GM12878 (cell line): ENCODE data around the gene DEFB123. TPM values are rescaled to one million over a fixed set of nuclear protein-coding genes. Genes with fewer than 3 reads are reported as not detected.

Experiments
- ATAC-seq: fragments of 200-7000 bp; cut with Tn5 transposase; 3 replicates; pipeline ENCODE4 v1.9.1; 2020; ENCODE audit warnings: mild to moderate bottlenecking, moderate library complexity
- BruUV-seq: library from RNA; stranded (reverse); fragments of 400-500 nt; replicated peaks from 2 replicates; lab custom pipeline; 2021; lab: Mats Ljungman, UMichigan
- CTCF ChIA-PET: fragments of 300-600 bp; sonication (Branson Sonifier 250); formaldehyde crosslinking; extraction: SDS; loops from one replicate; lab custom pipeline; 2021; ENCODE audit warnings: inconsistent platforms; lab: Yijun Ruan, JAX
- POLR2A ChIA-PET: fragments of 350-600 bp; formaldehyde crosslinking; extraction: SDS; loops from one replicate; lab custom pipeline; 2021; ENCODE audit warnings: inconsistent platforms; lab: Charles Lee
- RAD21 ChIA-PET: fragments of 300-600 bp; sonication (Branson Sonifier 250); formaldehyde crosslinking; loops from one replicate; lab custom pipeline; 2023; ENCODE audit warnings: antibody characterized with exemption; ENCODE audit not compliant: unreplicated experiment; lab: Charles Lee
- SMC1A ChIA-PET: fragments of 300-600 bp; sonication (Branson Sonifier 250); formaldehyde crosslinking; loops from one replicate; lab custom pipeline; 2023; ENCODE audit not compliant: unreplicated experiment, uncharacterized antibody; lab: Charles Lee
- DNase-seq: peaks from one replicate; pipeline ENCODE4 v3.0.0-alpha.2; 2011; ENCODE audit warnings: low read depth, low spot score
- FAIRE-seq: peaks from 3 replicates; lab custom pipeline; 2011; peaks lifted over from hg19 to GRCh38; lab: Jason Lieb, UNC
- H2AFZ ChIP-seq: 2 replicates; pipeline ENCODE4 v1.6.0; 2011; ENCODE audit warnings: low read depth, low read length, control low read depth; ENCODE audit not compliant: control insufficient read depth
- H3K27ac ChIP-seq: 2 replicates; pipeline ENCODE4 v1.5.1; 2011; ENCODE audit warnings: control low read depth; ENCODE audit not compliant: control insufficient read depth, insufficient read depth
- H3K27me3 ChIP-seq, 2 experiments: replicated peaks in 1 of 2; 2 replicates each; pipeline versions ENCODE4 v1.6.0 to v1.6.1; 2011; ENCODE audit warnings: low read length in 1 of 2; ENCODE audit not compliant: control insufficient read depth in 2 of 2, insufficient read depth in 2 of 2
- H3K36me3 ChIP-seq, 2 experiments: 2 replicates each; pipeline ENCODE4 v1.5.1; 2011; ENCODE audit warnings: low read length in 1 of 2; ENCODE audit not compliant: control insufficient read depth in 2 of 2, insufficient read depth in 2 of 2
- H3K4me1 ChIP-seq: 2 replicates; pipeline ENCODE4 v1.6.1; 2011; ENCODE audit warnings: mild to moderate bottlenecking, low read length, moderate library complexity, mixed read lengths; ENCODE audit not compliant: control insufficient read depth, insufficient read depth
- H3K4me2 ChIP-seq: 2 replicates; pipeline ENCODE4 v1.6.0; 2011; ENCODE audit warnings: control low read depth; ENCODE audit not compliant: control insufficient read depth, insufficient read depth
- H3K4me3 ChIP-seq: fragments of 200-600 bp; sonication (generic); 2 replicates; pipeline ENCODE4 v1.5.1; 2016
- H3K79me2 ChIP-seq: 2 replicates; pipeline ENCODE4 v1.6.0; 2011; ENCODE audit warnings: low read length; ENCODE audit not compliant: control insufficient read depth, insufficient read depth
- H3K9ac ChIP-seq: 2 replicates; pipeline ENCODE4 v1.8.0; 2011; ENCODE audit warnings: low read length, control low read depth, mixed read lengths; ENCODE audit not compliant: control insufficient read depth, insufficient read depth
- H3K9me3 ChIP-seq: replicated peaks from 3 replicates; pipeline ENCODE4 v1.5.1; 2011; ENCODE audit warnings: mild to moderate bottlenecking, low read length; ENCODE audit not compliant: control insufficient read depth, insufficient read depth
- H4K20me1 ChIP-seq: 2 replicates; pipeline ENCODE4 v1.6.0; 2011; ENCODE audit not compliant: control insufficient read depth, insufficient read depth
- CHD1 ChIP-seq: IDR thresholded peaks from 2 replicates; pipeline ENCODE4 v1.6.1; 2012; ENCODE audit warnings: low read depth, low read length, improper control_type of control experiment
- ELK1 ChIP-seq: IDR thresholded peaks from 2 replicates; pipeline ENCODE4 v1.6.1; 2012; ENCODE audit warnings: low read depth, low read length, improper control_type of control experiment
- FOXM1 ChIP-seq: IDR thresholded peaks from 2 replicates; pipeline ENCODE4 v1.6.1; 2012; ENCODE audit warnings: low read depth, mild to moderate bottlenecking, inconsistent platforms, low read length, moderate library complexity
- GABPA ChIP-seq: IDR thresholded peaks from 2 replicates; pipeline ENCODE4 v1.6.1; 2014; ENCODE audit warnings: antibody characterized with exemption, low read depth, mild to moderate bottlenecking, inconsistent platforms
- IKZF2 ChIP-seq, 2 experiments: fragments of 450-650 bp; IDR thresholded peaks; 2 replicates each; pipeline ENCODE4 v1.6.1; 2017; ENCODE audit warnings: mild to moderate bottlenecking in 2 of 2, moderate library complexity in 2 of 2
- MXI1 ChIP-seq: fragments of 150-350 bp; IDR thresholded peaks from 2 replicates; pipeline ENCODE4 v1.6.1; 2011; ENCODE audit warnings: low read depth, mild to moderate bottlenecking, inconsistent platforms, low read length, improper control_type of control experiment
- NR2C2 ChIP-seq: IDR thresholded peaks from 2 replicates; pipeline ENCODE4 v1.6.1; 2011; ENCODE audit warnings: borderline replicate concordance, low read depth; ENCODE audit not compliant: control insufficient read depth, insufficient read length
- RCOR1 ChIP-seq: conservative IDR thresholded peaks from 2 replicates; pipeline ENCODE4 v1.6.1; 2012; ENCODE audit warnings: low read depth, low read length, improper control_type of control experiment
- RELA ChIP-seq: fragments of 450-650 bp; IDR thresholded peaks from 2 replicates; pipeline ENCODE4 v1.8.0; 2014; ENCODE audit warnings: borderline replicate concordance; ENCODE audit not compliant: partially characterized antibody
- SIN3A ChIP-seq: IDR thresholded peaks from 2 replicates; pipeline ENCODE4 v1.6.1; 2012; ENCODE audit warnings: low read depth, low read length, improper control_type of control experiment
- SMARCA5 ChIP-seq: fragments of 450-650 bp; IDR thresholded peaks from 2 replicates; pipeline ENCODE4 v1.6.1; 2017; ENCODE audit warnings: mild to moderate bottlenecking
- TAF1 ChIP-seq: IDR thresholded peaks from 2 replicates; pipeline ENCODE4 v1.6.1; 2011; ENCODE audit warnings: mild to moderate bottlenecking, low read depth, low read length, borderline replicate concordance
- TCF12 ChIP-seq: IDR thresholded peaks from 2 replicates; pipeline ENCODE4 v1.6.1; 2011; ENCODE audit warnings: low read depth, mild to moderate bottlenecking, low read length
- ZBTB33 ChIP-seq: fragments of 450-650 bp; IDR thresholded peaks from 2 replicates; pipeline ENCODE4 v1.6.1; 2017; ENCODE audit warnings: mild to moderate bottlenecking
- ZZZ3 ChIP-seq: IDR thresholded peaks from 2 replicates; pipeline ENCODE4 v1.6.1; 2011; ENCODE audit warnings: low read depth; ENCODE audit not compliant: control insufficient read depth, insufficient read length
- WGBS: methylation state at CpG from one replicate; pipeline ENCODE4 v1.1.6; 2016; ENCODE audit warnings: low lambda C conversion rate; ENCODE audit not compliant: insufficient replicate concordance, insufficient coverage; ENCODE audit errors: missing lambda C conversion rate; 5-methylcytosine and 5-hydroxymethylcytosine counted together
- in situ Hi-C: fragments of 300-500 bp; cut with MboI; formaldehyde crosslinking; loops from 9 replicates; pipeline ENCODE4 v1.14.3; 2018; ENCODE audit warnings: mixed read lengths
- intact Hi-C: fragments of 100-400 bp; cut with micrococcal nuclease; formaldehyde crosslinking; loops from one replicate; pipeline ENCODE4 v1.14.2; 2022; ENCODE audit not compliant: unreplicated experiment
- polyA plus RNA-seq, 11 experiments: library from polyadenylated mRNA; depleted of rRNA in 4 of 11; unstranded in 6 of 11; stranded (reverse) in 5 of 11; fragments of >200 nt; fragmentation: Nextera tagmentation in 4 of 11; fragmentation: Illumina TruSeq in 1 of 11; extraction: Ambion mirVana in 4 of 11; extraction: Trizol in 1 of 11; gene quantifications; 1 replicate in 1 of 11; 2 replicates in 10 of 11; pipeline versions ENCODE4 v1.2.1 to v1.2.3, GENCODE V29; 2011 to 2016; ENCODE audit warnings: inconsistent platforms in 2 of 11, missing spikeins in 2 of 11, low read depth in 1 of 11
- total RNA-seq, 4 experiments: library from RNA; depleted of rRNA in 3 of 4; stranded (reverse); fragments of >200 nt in 3 of 4; fragmentation: Illumina TruSeq in 1 of 4; extraction: Trizol in 1 of 4; gene quantifications; 2 replicates each; pipeline versions ENCODE4 v1.2.1 to v1.2.3, GENCODE V29; 2013 to 2021

Gene DEFB123
- total and polyA plus RNA-seq, 10 of the 15 experiments (the other 5 are each of a cell fraction or from before 2014, with no cell fraction given): not detected

- Histone ChIP-seq H3K27me3 (peaks cover 10 to 13% of the 10 kb centered on the region in 2 experiments), H3K4me2 (0 out of 2 replicates have a peak overlapping the region, but pooled peaks have one; percentile 9), H3K79me2 (no peaks in the 10 kb centered on the region), H2AFZ (no peak overlapping the region), H3K27ac (no peak overlapping the region), H4K20me1 (no peaks in the 10 kb centered on the region), H3K9ac (no peak overlapping the region), H3K4me3 (no peak overlapping the region), H3K36me3 (no peaks in the 10 kb centered on the region), H3K9me3 (no peaks in the 10 kb centered on the region), H3K4me1 (peaks cover 4% of the 10 kb centered on the region)
- ChIA-PET RAD21 (no interaction called here), CTCF (interaction anchor here (1.3 to 2.7 kb wide), 2 partner anchors 26 to 28 kb away, joined by 4 to 18 read pairs; no protein-coding TSS in a partner anchor), SMC1A (no interaction called here), POLR2A (no interaction called here)
- WGBS: 13% methylated on average over 29 of the region's 29 CpGs
- BruUV-seq: no TSS peak
- ATAC-seq: no peak
- in situ Hi-C loops (no loop called here), intact Hi-C loops (no loop called here)
- no peak for FAIRE-seq
- no peak for DNase-seq
- TF ChIP-seq TAF1: no peak
- TF ChIP-seq RCOR1: no peak
- TF ChIP-seq CHD1: no peak
- TF ChIP-seq IKZF2 (IDR thresholded peaks at IDR 0.05): no peak
- TF ChIP-seq TCF12: no peak
- TF ChIP-seq MXI1: no peak
Observed at GRCh38 chr20:31475472-31476293, 35.3 kb downstream of the DEFB123 start.

- in situ Hi-C loops: no loop called here
- Histone ChIP-seq H4K20me1 (no peaks in the 10 kb centered on the region), H3K27ac (no peak overlapping the region), H3K4me1 (peaks cover 4% of the 10 kb centered on the region), H3K79me2 (no peaks in the 10 kb centered on the region), H3K9me3 (no peaks in the 10 kb centered on the region), H2AFZ (no peak overlapping the region), H3K4me3 (no peak overlapping the region), H3K27me3 (peaks cover 10 to 13% of the 10 kb centered on the region in 2 experiments), H3K9ac (no peak overlapping the region), H3K4me2 (no peak overlapping the region), H3K36me3 (no peaks in the 10 kb centered on the region)
- ATAC-seq (no peak), FAIRE-seq (no peak), DNase-seq (no peak)
- no peak for TF ChIP-seq SMARCA5
- no peak for TF ChIP-seq ELK1
- TF ChIP-seq GABPA: no peak
- TF ChIP-seq NR2C2: no peak
- no peak for TF ChIP-seq ZZZ3
- no peak for TF ChIP-seq FOXM1
- TF ChIP-seq TAF1: no peak
- TF ChIP-seq ZBTB33: no peak
- TF ChIP-seq RELA: no peak
- no peak for TF ChIP-seq SIN3A
- CTCF ChIA-PET: interaction anchor here (1.3 kb wide), 1 partner anchor 26 kb away, joined by 4 read pairs; no protein-coding TSS in a partner anchor
- intact Hi-C loops: no loop called here
- POLR2A ChIA-PET: no interaction called here
- SMC1A ChIA-PET: no interaction called here
- BruUV-seq: no TSS peak
- 42% methylated on average over 6 of the region's 6 CpGs for WGBS
- RAD21 ChIA-PET: no interaction called here
Observed at GRCh38 chr20:31476294-31476585, 35.8 kb downstream of the DEFB123 start.
